Cerebellar nuclear complex (tissue), 1 donor: ENCODE measurements around the gene SLC25A1.
"Not testable (repeated sequence)": the region's sequence is repeated elsewhere in the genome, so short reads cannot be mapped to it uniquely, and the experiment has no call there.

Experiments used
- DNase-seq, 2 experiments: peaks; one replicate each; lab custom pipeline; 2025; lab: John Stamatoyannopoulos, UW

SLC25A1 gene

DNA sequence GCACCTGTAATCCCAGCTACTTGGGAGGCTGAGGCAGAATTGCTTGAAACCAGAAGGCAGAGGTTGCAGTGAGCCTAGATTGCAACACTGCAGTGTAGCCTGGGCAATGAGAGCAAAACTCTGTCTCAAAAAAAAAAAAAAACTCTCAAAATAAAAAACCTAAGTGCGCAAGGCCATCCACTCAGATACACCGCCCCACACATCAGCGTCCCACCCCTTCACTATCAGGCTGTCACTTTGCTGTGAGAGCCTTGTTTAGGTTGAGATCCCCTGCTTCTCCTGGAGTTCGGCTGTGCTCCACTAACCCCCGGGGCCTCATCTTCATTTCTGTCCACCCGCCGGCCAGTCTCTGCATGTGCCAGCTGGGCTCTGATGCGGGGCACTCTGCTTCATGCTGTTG, 12.1 kb downstream of the SLC25A1 start:
- no peak for DNase-seq

DNA sequence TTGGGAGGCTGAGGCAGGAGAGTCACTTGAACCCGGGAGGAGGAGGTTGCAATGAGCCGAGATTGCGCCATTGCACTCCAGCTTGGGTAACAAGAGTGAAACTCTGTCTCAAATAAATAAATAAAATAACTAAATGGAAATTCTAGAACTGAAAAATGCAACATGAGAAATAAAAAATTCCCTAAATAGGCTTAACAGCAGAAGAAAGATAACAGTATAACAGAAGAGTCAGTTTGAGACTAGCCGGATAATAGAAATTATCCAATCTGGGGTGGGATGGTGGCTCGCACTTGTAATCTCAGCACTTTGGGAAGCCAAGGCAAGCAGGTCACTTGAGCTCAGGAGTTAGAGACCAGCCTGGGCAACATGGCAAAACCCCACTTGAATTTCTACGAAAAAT, 14.1 kb downstream of the SLC25A1 start:
- DNase-seq, result no peak

GRCh38 chr22:19158649-19159048, 19.9 kb downstream of the SLC25A1 start:
- not testable (repeated sequence) for DNase-seq

- DNase-seq, result not testable (repeated sequence)
Observed at GRCh38 chr22:19156109-19156508, 22.4 kb downstream of the SLC25A1 start.

GRCh38 chr22:19152942-19153883, 25.3 kb downstream of the SLC25A1 start:
- no peak for DNase-seq

DNA sequence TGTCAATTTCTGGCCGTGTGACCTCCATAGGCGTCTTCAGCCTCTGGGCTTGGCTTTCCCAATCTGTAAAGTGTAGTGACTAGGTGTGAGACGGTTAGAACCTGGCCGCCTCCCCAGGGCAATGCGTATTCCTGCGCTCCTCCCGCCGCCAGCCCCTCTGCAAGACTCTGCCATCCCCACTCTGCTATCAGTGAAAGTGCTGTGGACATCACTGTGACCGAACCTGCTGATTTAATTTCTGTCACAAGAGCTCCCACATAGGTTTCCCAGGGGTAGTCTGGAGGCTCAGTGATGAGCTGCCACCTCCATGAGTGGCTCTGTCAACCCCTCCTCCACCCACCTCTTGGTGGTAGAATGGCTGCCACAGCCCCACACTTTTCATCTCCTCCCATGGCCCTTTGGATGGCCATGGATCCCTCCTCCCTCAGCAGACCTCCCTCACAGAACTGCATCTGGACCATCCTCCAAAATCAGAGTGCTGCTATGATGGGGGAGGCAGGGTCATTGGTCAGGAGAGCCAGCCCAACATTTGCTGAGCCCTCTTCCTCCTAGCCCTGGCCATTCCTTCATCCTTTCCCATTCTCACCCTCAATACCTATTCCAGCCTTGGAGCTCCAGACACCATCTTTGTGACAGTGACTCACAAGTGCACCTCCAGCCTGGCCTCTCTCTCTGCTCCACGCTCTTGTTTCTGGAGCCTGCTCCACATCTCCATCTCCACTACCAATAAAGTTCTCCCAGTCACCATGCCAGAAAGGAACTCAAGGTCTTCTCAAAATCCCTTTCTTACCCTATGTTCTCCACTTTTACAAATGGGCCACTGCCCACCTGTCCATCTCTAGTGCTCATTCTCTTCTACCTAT, 27.0 kb downstream of the SLC25A1 start:
- DNase-seq, result no peak

GRCh38 chr22:19150482-19151328, 27.8 kb downstream of the SLC25A1 start:
- DNase-seq, result no peak

DNA sequence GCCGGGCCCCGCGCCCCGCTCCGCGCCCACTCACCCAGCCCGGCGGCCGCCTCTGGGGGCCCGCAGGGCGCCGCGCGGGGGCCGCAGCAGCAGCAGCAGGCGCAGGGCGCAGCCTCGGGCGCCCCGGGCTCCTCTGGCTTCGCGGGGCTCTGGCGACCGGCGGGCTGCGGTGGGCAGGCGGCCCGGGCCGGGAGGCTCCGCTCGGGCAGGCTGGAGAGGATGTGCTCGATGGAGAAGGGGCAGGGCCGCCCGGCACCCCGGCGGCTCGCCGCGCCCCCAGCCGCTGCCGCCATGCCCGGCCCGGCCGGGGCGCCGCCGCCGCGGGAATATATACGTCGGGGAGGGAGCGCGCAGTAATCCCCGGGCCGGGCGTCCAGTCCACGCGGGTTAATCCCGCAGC, 28.5 kb downstream of the SLC25A1 start, which contains the start of gene GSC2:
GSC2 (minus strand) TSS at position 302 of the 400 bp plus-strand sequence; CDS start at position 293, 9 bp downstream.
- DNase-seq, result no peak

- no peak for DNase-seq
Observed at GRCh38 chr22:19149047-19149883, 29.3 kb downstream of the SLC25A1 start.

- DNase-seq, result no peak
Observed at GRCh38 chr22:19148417-19149046, 30.0 kb downstream of the SLC25A1 start.

DNA sequence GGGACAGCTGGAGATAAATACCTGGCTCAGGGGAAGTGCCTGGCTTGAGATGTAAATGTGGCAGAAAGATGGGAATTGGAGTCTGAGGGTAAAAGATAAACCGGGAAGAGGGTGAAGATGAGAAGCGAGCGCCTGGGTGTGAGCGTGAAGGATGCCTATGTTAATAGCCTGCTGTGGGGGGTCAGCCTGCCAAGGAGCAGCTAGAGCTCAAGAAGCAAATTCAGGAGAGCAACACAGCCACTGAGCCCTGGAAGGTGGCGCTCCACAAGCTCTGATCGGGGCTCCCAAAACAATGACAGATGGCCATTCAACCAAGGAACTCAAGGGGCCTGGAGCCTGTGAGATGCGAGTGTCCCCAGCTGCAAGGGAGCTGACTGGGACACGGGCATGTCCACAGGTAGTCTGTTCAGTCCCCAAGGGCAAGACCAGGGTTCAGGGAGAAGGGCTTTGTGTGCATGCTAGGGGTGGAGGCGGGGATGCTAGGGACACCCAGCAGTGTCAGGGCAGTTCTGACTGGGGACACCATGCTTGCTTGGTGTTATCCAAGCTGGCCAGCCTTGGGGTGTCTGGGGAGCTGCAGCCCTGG, 31.2 kb downstream of the SLC25A1 start:
- DNase-seq, result no peak

DNA sequence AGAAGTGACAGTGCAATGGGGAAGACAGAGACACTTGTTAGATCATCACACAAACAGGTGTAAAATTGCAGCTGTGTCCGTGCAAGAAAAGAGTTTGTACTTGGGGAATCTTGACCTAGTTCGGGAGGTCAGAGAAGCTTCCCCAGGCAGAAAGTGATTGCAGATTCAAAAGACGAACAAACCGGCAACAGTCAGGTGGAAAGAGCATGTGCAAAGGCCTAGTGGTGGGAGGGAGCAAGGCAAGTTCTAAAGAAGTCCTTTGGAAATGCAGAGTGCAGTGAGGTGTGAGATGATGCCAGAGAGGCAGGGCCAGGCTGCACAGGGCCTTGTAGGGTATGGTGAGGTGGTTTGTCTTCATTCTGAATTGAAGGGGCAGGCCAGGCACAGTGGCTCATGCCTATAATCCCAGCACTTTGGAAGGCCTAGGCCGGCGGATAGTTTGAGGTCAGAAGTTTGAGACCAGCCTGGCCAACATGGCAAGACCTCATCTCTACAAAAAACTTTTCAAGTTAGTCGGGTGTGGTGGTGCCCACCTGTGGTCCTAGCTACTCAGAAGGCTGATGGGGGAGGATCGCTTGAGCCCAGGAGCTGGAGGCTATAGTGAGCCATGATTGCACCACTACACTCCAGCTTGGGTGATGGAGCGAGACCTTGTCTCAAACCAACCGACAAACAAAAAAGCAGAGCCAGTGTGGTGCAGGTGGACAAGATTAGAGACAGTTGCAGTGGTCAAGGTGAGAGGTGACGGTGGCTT, 32.1 kb downstream of the SLC25A1 start:
- DNase-seq, result no peak

DNA sequence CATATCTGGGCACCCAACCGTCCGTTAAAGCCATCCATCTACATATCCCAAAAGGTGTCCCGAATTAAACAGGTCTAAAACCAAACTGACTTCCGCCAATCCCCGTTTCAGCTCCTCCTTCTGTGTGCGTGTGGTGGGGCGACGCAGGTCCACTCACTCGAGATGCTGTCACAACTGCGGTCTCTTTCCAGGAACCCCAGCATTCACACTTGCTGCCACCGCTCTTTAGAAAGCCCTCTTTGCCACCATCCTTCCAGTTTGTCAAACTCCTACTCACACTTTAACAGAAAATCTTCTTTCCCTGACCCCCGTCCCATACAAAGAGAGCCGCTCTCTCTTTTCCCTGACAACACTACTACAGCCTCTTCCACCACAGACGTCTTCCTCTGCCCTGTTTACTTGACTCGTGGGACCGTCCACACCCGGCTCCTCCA, 34.6 kb downstream of the SLC25A1 start:
- DNase-seq, result no peak

- no peak for DNase-seq
Observed at GRCh38 chr22:19143212-19143611, 35.3 kb downstream of the SLC25A1 start.

DNA sequence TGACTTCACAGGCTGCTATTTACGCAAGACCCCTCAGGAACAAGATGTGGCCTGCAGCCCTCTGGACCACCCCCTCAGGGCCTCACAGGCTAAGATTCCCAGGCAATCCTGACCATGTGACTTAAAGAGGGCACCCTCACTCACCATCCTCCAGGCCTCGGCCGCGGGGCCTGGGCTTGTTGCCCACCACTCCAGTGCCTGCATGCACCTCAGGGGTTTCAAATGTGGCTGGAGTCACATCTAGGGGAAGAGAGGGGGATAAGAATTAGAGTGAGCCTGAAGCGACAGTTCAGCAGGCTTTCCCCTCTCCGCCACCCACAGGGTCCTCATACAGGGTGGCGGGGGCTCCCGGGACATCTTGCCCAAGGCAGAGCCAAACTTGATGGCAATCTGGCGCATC, 36.1 kb downstream of the SLC25A1 start:
- DNase-seq, result no peak

DNA sequence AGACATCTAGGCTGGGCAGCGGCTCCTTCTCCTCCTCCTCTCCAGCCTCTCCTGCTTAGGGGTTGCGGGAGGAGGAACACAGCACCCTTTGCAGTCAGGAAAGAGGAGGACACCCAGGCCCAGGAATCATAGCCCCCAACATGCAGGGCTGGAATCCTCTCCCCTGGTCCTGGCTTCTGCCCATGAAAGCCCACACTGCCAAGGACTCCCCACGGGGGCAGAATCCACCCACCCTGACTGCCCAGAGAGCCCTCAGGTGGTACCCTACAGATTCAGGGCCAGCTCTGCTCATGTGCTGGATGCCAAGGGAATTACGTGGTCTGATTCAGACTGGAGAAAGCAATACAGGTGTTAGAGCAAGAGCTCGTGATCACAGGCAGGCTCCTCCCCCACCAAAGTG, 38.6 kb downstream of the SLC25A1 start:
- no peak for DNase-seq

DNA sequence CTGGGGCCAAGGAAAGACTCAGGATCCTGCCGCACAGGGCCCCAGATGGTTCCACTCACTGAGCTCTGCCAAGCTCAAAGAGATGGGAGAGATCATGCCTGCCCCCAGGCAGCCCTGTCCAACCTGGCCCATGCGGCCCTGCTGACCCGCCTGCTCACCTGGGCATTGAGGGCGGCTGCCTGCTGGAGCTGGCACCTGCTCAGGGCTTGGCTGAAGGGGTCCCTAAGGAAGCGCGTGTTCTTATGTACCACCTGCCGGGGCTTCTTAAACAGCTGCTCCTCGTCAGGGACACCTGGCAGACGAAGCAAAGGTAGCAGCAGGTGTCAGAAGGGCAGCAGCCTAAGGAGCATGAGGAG, 39.6 kb downstream of the SLC25A1 start:
- DNase-seq, result no peak

GRCh38 chr22:19138217-19139000, 40.1 kb downstream of the SLC25A1 start:
- DNase-seq, result no peak
